Lung (tissue), 12 donors: ENCODE measurements around the gene CDH4. TPM values are rescaled to one million over a fixed set of nuclear protein-coding genes. Genes with fewer than 3 reads are reported as not detected.

Experiments used
- ATAC-seq: fragments of 200-7000 bp; cut with Tn5 transposase; one replicate; pipeline ENCODE4 v1.9.1; 2020; ENCODE audit warnings: moderate number of reproducible peaks; ENCODE audit not compliant: insufficient read depth, low FRiP score
- DNase-seq, 3 donors: peaks; one replicate each; pipeline ENCODE4 v3.0.0-alpha.2; 2013 to 2017
- H3K27ac ChIP-seq, 2 donors: one replicate each; pipeline ENCODE4 v1.5.1; 2013; ENCODE audit warnings: mild to moderate bottlenecking in 2 of 2, moderate library complexity in 2 of 2, control low read depth in 1 of 2, inconsistent platforms in 1 of 2, low read depth in 1 of 2, low read length in 1 of 2
- H3K27me3 ChIP-seq, 3 donors: one replicate each; pipeline ENCODE4 v1.5.1; 2013; ENCODE audit warnings: low read length in 2 of 3; ENCODE audit not compliant: control insufficient read depth in 3 of 3, insufficient read depth in 3 of 3
- H3K36me3 ChIP-seq, 4 donors: one replicate each; pipeline ENCODE4 v1.5.1; 2013; ENCODE audit warnings: low read length in 4 of 4, mild to moderate bottlenecking in 1 of 4, moderate library complexity in 1 of 4; ENCODE audit not compliant: control insufficient read depth in 4 of 4, insufficient read depth in 4 of 4
- H3K4me1 ChIP-seq, 5 donors: one replicate each; pipeline ENCODE4 v1.5.1; 2013; ENCODE audit warnings: low read length in 5 of 5, mild to moderate bottlenecking in 2 of 5, moderate library complexity in 1 of 5; ENCODE audit not compliant: control insufficient read depth in 5 of 5, insufficient read depth in 5 of 5
- H3K4me3 ChIP-seq: one replicate; pipeline ENCODE4 v1.5.1; 2013; ENCODE audit warnings: mild to moderate bottlenecking, control low read depth, moderate library complexity
- H3K9ac ChIP-seq, 2 donors: one replicate each; pipeline ENCODE4 v1.5.1; 2013; ENCODE audit warnings: low read length in 2 of 2, control low read depth in 1 of 2; ENCODE audit not compliant: insufficient read depth in 1 of 2
- H3K9me3 ChIP-seq, 4 donors: one replicate each; pipeline ENCODE4 v1.5.1; 2013; ENCODE audit warnings: low read length in 3 of 4, mild to moderate bottlenecking in 1 of 4, moderate library complexity in 1 of 4; ENCODE audit not compliant: control insufficient read depth in 4 of 4, insufficient read depth in 3 of 4
- WGBS, 2 donors: extraction: QIAGEN DNeasy Blood & Tissue Kit; methylation state at CpG; one replicate each; pipeline ENCODE4 v1.1.7; 2013; 5-methylcytosine and 5-hydroxymethylcytosine counted together
- polyA plus RNA-seq, 2 donors: library from polyadenylated mRNA; stranded (reverse); fragments of 200-250 nt; gene quantifications; one replicate each; pipeline ENCODE4 v1.2.1, GENCODE V29; 2013
- total RNA-seq, 2 donors: library from RNA; depleted of rRNA in 1 of 2; stranded (reverse); fragments of >200 nt in 1 of 2; gene quantifications; one replicate each; pipeline ENCODE4 v1.2.1, GENCODE V29; 2014 to 2021
- TF ChIP-seq, protein P1 (sequence below): IDR thresholded peaks from 2 replicates; pipeline ENCODE4 v1.5.1; 2012; ENCODE audit warnings: mild to moderate bottlenecking; ENCODE audit errors: control extremely low read depth, extremely low read depth
- donor health status: control.
- donor health status: control.
- donor health status: Bipolar disorder and iron deficiency.
- donor health status: healthy.
- donor health status: DM: yes; HTN: yes; CAD: no.

The CDH4 gene
- total and polyA plus RNA-seq, 4 donors = 0.10 to 2.1 (median 0.34) TPM

DNA sequence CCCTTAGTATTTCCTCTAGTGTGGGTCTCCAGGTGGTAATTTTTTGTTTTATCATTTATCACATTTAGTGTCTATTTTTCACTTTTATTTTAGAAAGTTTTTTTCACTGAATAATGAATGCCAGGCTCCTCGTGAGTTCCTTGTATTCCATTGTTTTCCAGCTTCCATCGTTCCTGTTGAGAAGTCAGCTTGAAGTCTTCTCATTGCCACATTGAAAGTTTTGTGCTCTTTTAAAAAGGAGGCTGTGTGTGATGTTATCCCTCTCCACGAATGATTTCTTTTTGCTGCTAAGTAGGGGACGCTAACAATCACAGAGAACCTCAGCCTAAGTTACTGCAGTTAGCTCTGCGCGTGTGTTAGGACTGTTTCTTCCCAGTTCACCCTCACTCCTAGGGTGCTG lies 619.1 kb downstream of the CDH4 start:
- Histone ChIP-seq H3K27me3 (no peaks in the 10 kb centered on the region), H3K4me1 (no peaks in the 10 kb centered on the region), H3K9ac (no peak overlapping the region), H3K27ac (no peak overlapping the region), H3K36me3 (no peaks in the 10 kb centered on the region), H3K4me3 (no peak overlapping the region), H3K9me3 (peaks cover 0 to 10% (median 0%) of the 10 kb centered on the region in 4 donors)
- TF ChIP-seq, protein P1, sequence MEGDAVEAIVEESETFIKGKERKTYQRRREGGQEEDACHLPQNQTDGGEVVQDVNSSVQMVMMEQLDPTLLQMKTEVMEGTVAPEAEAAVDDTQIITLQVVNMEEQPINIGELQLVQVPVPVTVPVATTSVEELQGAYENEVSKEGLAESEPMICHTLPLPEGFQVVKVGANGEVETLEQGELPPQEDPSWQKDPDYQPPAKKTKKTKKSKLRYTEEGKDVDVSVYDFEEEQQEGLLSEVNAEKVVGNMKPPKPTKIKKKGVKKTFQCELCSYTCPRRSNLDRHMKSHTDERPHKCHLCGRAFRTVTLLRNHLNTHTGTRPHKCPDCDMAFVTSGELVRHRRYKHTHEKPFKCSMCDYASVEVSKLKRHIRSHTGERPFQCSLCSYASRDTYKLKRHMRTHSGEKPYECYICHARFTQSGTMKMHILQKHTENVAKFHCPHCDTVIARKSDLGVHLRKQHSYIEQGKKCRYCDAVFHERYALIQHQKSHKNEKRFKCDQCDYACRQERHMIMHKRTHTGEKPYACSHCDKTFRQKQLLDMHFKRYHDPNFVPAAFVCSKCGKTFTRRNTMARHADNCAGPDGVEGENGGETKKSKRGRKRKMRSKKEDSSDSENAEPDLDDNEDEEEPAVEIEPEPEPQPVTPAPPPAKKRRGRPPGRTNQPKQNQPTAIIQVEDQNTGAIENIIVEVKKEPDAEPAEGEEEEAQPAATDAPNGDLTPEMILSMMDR = no peak
- WGBS, 2 donors = 81 to 85% methylated on average over 6 of the region's 6 CpGs
- DNase-seq (no peak), ATAC-seq (no peak)

DNA sequence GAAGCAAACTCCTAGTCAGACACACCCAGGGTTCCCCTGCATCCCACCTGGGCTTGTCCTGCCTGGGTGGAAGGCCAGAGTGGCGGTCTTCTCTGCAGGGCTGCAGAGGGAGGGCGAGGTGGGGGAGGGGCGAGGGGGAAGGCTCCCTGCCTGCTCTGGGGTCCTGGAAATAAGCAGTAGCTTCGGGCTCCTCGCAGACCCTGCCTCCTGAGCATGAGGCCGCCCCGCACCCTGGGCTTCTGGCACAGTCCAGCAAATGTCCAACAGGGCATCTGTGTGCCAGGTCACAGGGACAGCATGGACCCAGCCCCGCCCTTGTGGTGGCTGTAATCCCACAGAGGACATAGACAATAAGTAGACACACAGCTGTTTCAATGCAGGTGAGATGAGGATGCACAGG lies 619.9 kb downstream of the CDH4 start:
- H3K27me3 ChIP-seq = no peaks in the 10 kb centered on the region
- TF ChIP-seq, protein P1 = no peak
- no peak overlapping the region for H3K4me3 ChIP-seq
- H3K27ac ChIP-seq = no peak overlapping the region
- no peaks in the 10 kb centered on the region for H3K36me3 ChIP-seq
- no peak overlapping the region for H3K9ac ChIP-seq
- ATAC-seq (no peak), DNase-seq (no peak)
- 77 to 89% methylated on average over 8 of the region's 8 CpGs for WGBS, 2 donors
- H3K4me1 ChIP-seq = no peaks in the 10 kb centered on the region
- H3K9me3 ChIP-seq = peaks cover 0 to 10% (median 0%) of the 10 kb centered on the region in 4 donors

DNA sequence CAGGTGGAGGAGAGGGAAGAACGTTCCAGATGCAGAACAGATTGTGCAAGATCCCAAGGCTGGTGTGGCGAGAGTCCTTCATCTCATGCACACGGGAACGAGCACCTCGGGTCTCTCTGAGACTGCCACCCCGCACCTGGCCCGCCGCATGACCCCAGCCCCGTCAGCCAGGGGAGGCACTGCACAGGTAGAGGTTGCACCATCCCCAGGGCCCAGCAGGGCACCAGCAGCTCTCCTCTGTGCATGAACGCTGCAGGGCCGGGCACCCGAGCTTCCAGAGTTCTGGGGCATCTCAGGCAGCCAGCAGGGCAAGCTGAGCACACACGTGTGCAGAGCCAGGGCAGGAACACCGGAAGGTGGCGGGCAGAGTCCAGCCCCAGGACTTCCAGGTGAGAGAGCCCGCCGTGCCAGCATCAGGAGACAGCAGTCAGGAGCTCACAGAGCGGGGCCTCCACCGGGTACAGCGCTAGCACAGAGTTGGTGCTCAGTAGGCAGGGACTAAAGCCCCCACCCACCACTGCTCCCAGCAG lies 620.4 kb downstream of the CDH4 start:
- Histone ChIP-seq H3K9me3 (peaks cover 0 to 10% (median 0%) of the 10 kb centered on the region in 4 donors), H3K27ac (no peak overlapping the region), H3K4me1 (no peaks in the 10 kb centered on the region), H3K9ac (no peak overlapping the region), H3K4me3 (no peak overlapping the region), H3K36me3 (no peaks in the 10 kb centered on the region), H3K27me3 (no peaks in the 10 kb centered on the region)
- TF ChIP-seq, protein P1 = no peak
- ATAC-seq (no peak), DNase-seq (no peak)
- WGBS, 2 donors = 83 to 95% methylated on average over 20 of the region's 20 CpGs
